Liver (tissue), 3 donors: ENCODE results near the gene DPYD.

ENCODE experiments used
- GABPA ChIP-seq, 2 donors: IDR thresholded peaks in 1 of 2; conservative IDR thresholded peaks in 1 of 2; 2 replicates each; pipeline ENCODE4 v1.6.1; 2016; ENCODE audit warnings: antibody characterized with exemption in 2 of 2, mild to moderate bottlenecking in 1 of 2, moderate library complexity in 1 of 2
- JUND ChIP-seq, 2 donors: IDR thresholded peaks; 2 replicates each; pipeline ENCODE4 v1.6.1; 2016; ENCODE audit warnings: antibody characterized with exemption in 2 of 2
- RAD21 ChIP-seq, 2 donors: IDR thresholded peaks; 2 replicates each; pipeline ENCODE4 v1.6.1; 2016; ENCODE audit warnings: antibody characterized with exemption in 2 of 2, mild to moderate bottlenecking in 2 of 2
- RXRA ChIP-seq, 2 donors: IDR thresholded peaks; 2 replicates each; pipeline ENCODE4 v1.6.1; 2017 to 2018; ENCODE audit warnings: antibody characterized with exemption in 2 of 2, mild to moderate bottlenecking in 1 of 2
- TAF1 ChIP-seq: conservative IDR thresholded peaks from 2 replicates; pipeline ENCODE4 v1.6.1; 2016; ENCODE audit warnings: antibody characterized with exemption, mild to moderate bottlenecking
- TF ChIP-seq, protein P1 (sequence below): fragments of 150-350 bp; IDR thresholded peaks from 2 replicates; pipeline ENCODE4 v1.5.1; 2017; ENCODE audit warnings: improper control_type of control experiment, low read depth, low read length; ENCODE audit not compliant: missing input control
- TF ChIP-seq, protein P2 (sequence below): IDR thresholded peaks from 2 replicates; pipeline ENCODE4 v1.6.1; 2016; ENCODE audit warnings: antibody characterized with exemption, mild to moderate bottlenecking
- TF ChIP-seq, protein P3 (sequence below): IDR thresholded peaks from 2 replicates; pipeline ENCODE4 v1.6.1; 2016; ENCODE audit warnings: antibody characterized with exemption
- donor health status: healthy.
- donor health status: healthy.

DNA sequence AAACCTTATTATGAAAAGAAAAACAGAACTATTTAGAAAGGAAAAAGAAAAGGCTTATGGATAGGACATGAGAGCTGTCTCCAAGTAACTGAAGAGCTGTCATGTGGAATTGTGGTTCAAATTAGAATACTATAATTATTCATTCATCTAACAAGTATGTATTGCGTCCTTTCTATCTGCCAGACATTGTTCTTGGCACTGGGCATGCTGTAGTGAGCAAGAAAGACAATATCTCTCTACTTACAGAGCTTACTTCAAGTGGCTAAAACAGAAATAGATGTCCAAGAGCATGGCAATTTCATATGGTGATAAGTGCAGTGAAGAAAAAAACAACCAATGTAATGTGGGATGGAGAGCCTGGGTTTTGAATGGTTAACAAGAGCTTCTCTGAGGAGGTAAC is 413.0 kb downstream of the DPYD start:
- TF ChIP-seq RAD21 (IDR thresholded peaks at IDR 0.05) (no peak), JUND (IDR thresholded peaks at IDR 0.05) (no peak), GABPA (IDR thresholded peaks at IDR 0.05 in 1 of 2, conservative IDR thresholded peaks at IDR 0.05 in 1 of 2) (no peak), TAF1 (no peak), RXRA (IDR thresholded peaks at IDR 0.05) (no peak)
- TF ChIP-seq, protein P1, sequence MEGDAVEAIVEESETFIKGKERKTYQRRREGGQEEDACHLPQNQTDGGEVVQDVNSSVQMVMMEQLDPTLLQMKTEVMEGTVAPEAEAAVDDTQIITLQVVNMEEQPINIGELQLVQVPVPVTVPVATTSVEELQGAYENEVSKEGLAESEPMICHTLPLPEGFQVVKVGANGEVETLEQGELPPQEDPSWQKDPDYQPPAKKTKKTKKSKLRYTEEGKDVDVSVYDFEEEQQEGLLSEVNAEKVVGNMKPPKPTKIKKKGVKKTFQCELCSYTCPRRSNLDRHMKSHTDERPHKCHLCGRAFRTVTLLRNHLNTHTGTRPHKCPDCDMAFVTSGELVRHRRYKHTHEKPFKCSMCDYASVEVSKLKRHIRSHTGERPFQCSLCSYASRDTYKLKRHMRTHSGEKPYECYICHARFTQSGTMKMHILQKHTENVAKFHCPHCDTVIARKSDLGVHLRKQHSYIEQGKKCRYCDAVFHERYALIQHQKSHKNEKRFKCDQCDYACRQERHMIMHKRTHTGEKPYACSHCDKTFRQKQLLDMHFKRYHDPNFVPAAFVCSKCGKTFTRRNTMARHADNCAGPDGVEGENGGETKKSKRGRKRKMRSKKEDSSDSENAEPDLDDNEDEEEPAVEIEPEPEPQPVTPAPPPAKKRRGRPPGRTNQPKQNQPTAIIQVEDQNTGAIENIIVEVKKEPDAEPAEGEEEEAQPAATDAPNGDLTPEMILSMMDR = no peak
- TF ChIP-seq, protein P2, sequence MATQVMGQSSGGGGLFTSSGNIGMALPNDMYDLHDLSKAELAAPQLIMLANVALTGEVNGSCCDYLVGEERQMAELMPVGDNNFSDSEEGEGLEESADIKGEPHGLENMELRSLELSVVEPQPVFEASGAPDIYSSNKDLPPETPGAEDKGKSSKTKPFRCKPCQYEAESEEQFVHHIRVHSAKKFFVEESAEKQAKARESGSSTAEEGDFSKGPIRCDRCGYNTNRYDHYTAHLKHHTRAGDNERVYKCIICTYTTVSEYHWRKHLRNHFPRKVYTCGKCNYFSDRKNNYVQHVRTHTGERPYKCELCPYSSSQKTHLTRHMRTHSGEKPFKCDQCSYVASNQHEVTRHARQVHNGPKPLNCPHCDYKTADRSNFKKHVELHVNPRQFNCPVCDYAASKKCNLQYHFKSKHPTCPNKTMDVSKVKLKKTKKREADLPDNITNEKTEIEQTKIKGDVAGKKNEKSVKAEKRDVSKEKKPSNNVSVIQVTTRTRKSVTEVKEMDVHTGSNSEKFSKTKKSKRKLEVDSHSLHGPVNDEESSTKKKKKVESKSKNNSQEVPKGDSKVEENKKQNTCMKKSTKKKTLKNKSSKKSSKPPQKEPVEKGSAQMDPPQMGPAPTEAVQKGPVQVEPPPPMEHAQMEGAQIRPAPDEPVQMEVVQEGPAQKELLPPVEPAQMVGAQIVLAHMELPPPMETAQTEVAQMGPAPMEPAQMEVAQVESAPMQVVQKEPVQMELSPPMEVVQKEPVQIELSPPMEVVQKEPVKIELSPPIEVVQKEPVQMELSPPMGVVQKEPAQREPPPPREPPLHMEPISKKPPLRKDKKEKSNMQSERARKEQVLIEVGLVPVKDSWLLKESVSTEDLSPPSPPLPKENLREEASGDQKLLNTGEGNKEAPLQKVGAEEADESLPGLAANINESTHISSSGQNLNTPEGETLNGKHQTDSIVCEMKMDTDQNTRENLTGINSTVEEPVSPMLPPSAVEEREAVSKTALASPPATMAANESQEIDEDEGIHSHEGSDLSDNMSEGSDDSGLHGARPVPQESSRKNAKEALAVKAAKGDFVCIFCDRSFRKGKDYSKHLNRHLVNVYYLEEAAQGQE = no peak
- TF ChIP-seq, protein P3, sequence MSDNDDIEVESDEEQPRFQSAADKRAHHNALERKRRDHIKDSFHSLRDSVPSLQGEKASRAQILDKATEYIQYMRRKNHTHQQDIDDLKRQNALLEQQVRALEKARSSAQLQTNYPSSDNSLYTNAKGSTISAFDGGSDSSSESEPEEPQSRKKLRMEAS = no peak
